Ramos (cell line): ENCODE measurements around the gene SLC2A4RG.
"Not testable (repeated sequence)": the region's sequence is repeated elsewhere in the genome, so short reads cannot be mapped to it uniquely, and the experiment has no call there.

ENCODE experiments used
- in situ Hi-C: fragments of 300-500 bp; cut with MboI; formaldehyde crosslinking; loops from one replicate; pipeline ENCODE4 v1.14.3; 2022; ENCODE audit warnings: low sequenced_read_pairs; ENCODE audit not compliant: unreplicated experiment

Gene SLC2A4RG

GRCh38 chr20:63708301-63709148 lies 31.1 kb upstream of the SLC2A4RG start:
- in situ Hi-C loops, result loop anchor here (10.0 kb wide), 1 partner anchor 146 kb away; no protein-coding TSS in a partner anchor

- in situ Hi-C loops, result loop anchor here (10.0 kb wide), 1 partner anchor 146 kb away; no protein-coding TSS in a partner anchor
These were observed 30.4 kb upstream of the SLC2A4RG start for GRCh38 chr20:63709149-63709527.

- in situ Hi-C loops, result no loop called here
These were observed 28.4 kb upstream of the SLC2A4RG start for GRCh38 chr20:63711085-63711645.

- in situ Hi-C loops, result no loop called here
These were observed 27.4 kb upstream of the SLC2A4RG start for GRCh38 chr20:63712191-63712590.

- in situ Hi-C loops, result no loop called here
These were observed 24.7 kb upstream of the SLC2A4RG start for GRCh38 chr20:63714858-63715257.

- in situ Hi-C loops, result no loop called here
These were observed 20.6 kb upstream of the SLC2A4RG start for GRCh38 chr20:63718996-63719395.

- in situ Hi-C loops, result not testable (repeated sequence)
These were observed 16.5 kb upstream of the SLC2A4RG start for GRCh38 chr20:63722967-63723622.

- in situ Hi-C loops, result not testable (repeated sequence)
These were observed 9.3 kb upstream of the SLC2A4RG start for GRCh38 chr20:63730189-63730733.

GRCh38 chr20:63731410-63731809 lies 8.2 kb upstream of the SLC2A4RG start:
- in situ Hi-C loops, result no loop called here

- in situ Hi-C loops, result no loop called here
These were observed 7.2 kb upstream of the SLC2A4RG start for GRCh38 chr20:63732118-63733095.

- in situ Hi-C loops, result no loop called here
These were observed 6.5 kb upstream of the SLC2A4RG start for GRCh38 chr20:63733117-63733516.

- in situ Hi-C loops, result no loop called here
These were observed 5.9 kb upstream of the SLC2A4RG start for GRCh38 chr20:63733579-63734081.

GRCh38 chr20:63734111-63734945 lies 5.2 kb upstream of the SLC2A4RG start:
- in situ Hi-C loops, result no loop called here

- in situ Hi-C loops, result no loop called here
These were observed 4.4 kb upstream of the SLC2A4RG start for GRCh38 chr20:63734946-63735858.

GRCh38 chr20:63735859-63736718 lies 3.5 kb upstream of the SLC2A4RG start, which contains the start of gene LIME1:
Gene LIME1, plus strand, starts transcription at chr20:63736664. Its CDS starts 886 bp downstream, at chr20:63737550.
- in situ Hi-C loops, result no loop called here

GRCh38 chr20:63736893-63737694 lies 2.5 kb upstream of the SLC2A4RG start:
- in situ Hi-C loops, result no loop called here
